ENCODE data around the gene CDH23.

Gene CDH23

DNA sequence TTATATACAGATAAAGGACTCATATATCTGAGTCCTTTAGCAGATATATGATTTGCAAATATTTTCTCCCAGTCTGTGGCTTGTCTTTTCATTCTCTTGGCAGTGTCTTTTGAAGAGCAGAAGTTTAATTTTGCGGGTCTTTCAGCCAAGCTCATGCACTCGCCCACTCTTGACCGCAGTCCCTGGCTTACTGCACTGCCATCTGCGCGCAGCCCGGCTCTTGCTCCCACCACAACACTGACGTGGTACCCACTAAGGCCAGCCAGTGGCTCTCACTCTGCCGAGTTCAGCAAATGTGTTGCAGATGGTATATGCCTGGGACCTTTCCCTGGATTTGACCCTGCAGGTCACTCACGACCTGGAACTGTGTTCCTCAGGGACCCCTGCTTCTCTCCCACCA, 74.3 kb downstream of the CDH23 start:
- no peak for DNase-seq

DNA sequence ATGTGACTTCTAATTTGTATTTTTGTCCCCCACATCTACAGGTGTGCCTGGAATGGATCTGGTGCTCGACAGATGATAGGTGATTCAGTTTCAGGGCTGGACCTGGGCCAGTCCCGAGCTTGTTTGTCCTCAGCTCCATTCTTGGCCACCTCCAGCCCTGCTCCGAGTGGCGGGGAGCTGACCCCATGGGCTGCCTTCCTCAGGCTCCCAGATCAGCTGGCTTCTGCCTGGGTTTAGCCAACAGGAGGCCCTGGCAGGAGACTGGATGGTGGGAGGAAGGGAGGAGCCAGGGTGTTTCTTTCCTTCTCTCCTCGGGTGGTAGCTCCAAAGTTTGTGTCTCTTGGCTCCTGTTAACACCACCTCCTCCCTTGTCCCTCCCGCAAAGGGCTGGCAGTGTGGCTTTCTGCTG, 75.2 kb downstream of the CDH23 start:
- DNase-seq: no peak

- no peak for DNase-seq
Measured at GRCh38 chr10:71472466-71472865, 75.7 kb downstream of the CDH23 start.

- no peak for DNase-seq
Measured at GRCh38 chr10:71472912-71473311, 76.2 kb downstream of the CDH23 start.

GRCh38 chr10:71473671-71474599, 77.2 kb downstream of the CDH23 start:
- no peak for DNase-seq

- DNase-seq: no peak
Measured at GRCh38 chr10:71474702-71475242, 78.1 kb downstream of the CDH23 start.

DNA sequence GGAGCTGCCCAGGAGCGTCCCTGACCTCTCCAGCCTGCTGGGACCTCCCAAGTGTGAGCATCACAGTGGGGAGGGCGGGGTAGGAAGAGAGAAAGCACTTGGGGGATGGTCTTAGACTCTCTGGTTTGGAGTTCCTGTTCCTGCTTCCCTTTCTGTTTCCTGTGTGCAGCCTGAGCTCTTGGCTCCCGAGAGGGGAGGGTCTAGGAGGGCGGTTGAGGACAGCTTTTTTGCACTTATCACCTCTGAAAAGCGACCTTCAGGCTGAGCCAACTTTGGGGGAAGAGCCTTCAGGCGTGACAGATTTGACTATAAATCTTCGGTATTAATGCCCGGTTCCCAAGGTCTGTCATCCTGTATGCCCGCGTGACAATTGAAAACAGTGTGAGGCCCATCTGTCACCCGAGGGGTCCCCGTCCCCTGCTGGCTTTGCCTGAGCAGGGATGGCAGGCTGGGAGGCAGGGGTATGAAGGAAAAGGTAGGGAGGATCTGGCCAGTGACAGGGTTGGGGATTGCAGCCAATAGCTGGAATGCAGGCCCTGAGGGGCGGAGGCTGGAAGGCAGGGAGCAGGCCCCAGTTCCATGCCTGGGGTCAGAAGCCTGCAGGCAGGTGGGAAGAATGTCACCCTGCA, 78.6 kb downstream of the CDH23 start:
- no peak for DNase-seq

- DNase-seq: peak; percentile 3
Measured at GRCh38 chr10:71476228-71477011, 79.7 kb downstream of the CDH23 start.

GRCh38 chr10:71478173-71478572, 81.5 kb downstream of the CDH23 start:
- no peak for DNase-seq

GRCh38 chr10:71478813-71479365, 82.2 kb downstream of the CDH23 start:
- DNase-seq: no peak

GRCh38 chr10:71479831-71480230, 83.1 kb downstream of the CDH23 start:
- DNase-seq: no peak

DNA sequence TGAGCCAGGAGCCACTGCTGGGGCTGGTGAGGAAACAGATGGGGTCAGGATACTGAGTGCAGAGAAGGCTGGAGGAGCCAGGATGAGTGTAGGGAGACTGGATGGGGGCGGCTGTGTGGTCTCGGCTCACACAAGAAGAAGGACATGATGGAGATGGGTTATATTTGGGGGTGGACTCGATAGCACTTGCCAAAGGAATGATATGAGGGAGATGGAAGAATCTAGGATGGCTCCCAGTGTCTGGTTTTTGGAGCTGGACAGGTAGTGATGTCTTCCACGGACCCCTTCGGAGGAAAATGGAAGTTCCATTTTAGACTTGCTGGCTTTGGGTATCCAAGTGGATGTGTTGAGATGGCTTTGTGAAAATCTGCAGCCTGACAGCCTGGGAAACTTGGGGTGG, 83.9 kb downstream of the CDH23 start:
- no peak for DNase-seq

GRCh38 chr10:71481746-71482410, 85.2 kb downstream of the CDH23 start:
- DNase-seq: no peak

GRCh38 chr10:71482620-71483019, 85.9 kb downstream of the CDH23 start:
- no peak for DNase-seq

GRCh38 chr10:71483135-71483534, 86.4 kb downstream of the CDH23 start:
- DNase-seq: no peak

- DNase-seq: no peak
Measured at GRCh38 chr10:71483885-71484751, 87.4 kb downstream of the CDH23 start.

DNA sequence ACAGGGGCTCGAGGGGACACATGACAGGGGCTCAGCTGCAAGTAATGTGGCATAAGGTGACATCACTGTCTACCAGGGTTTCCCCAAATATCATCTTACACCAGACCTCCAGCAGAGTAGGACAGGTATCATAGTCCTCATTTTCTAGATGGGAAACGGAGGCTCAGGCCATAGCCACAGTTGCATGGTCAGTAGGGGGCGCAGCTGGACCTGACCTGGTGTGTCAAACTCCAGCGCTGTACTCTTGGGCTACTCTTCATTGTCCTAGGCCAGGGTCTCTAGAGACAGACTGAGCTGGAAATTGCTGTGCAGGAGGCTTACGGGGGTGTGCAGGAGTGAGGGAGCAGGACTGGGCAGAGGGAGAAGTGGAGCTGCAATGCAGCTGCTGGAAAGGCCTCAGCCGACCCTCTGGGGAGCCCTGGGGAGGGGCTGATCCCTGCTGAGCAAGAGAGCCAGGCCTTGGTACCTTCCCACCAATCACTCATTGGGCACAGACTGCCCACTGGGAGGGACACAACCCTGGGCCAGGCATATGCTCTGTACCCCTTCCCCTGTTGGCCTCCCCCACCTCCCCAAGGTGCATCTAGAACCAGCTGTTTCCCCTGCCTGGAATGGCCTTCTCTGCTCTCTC, 89.9 kb downstream of the CDH23 start:
- peak; percentile 16 for DNase-seq

- no peak for DNase-seq
Measured at GRCh38 chr10:71487726-71488125, 91.0 kb downstream of the CDH23 start.

DNA sequence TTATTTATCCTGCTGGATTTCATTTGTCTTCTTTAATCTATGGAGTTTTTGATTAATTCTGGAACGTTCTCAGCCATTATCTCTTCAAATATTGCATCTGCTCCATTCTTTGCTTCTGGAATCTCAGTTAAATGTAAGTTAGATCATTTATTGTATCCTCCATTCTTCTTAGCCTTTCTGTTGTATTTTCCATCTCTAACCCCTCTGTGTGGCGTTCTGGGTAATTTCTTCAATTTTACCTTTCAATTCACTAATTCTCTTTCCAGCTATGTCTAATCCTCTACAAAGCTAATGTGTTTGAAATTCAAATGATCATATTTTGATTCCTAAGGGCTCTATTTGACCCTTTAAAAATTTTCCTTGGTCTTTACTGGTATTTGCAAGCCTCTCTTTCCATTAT, 92.4 kb downstream of the CDH23 start:
- DNase-seq: no peak

GRCh38 chr10:71492872-71493271, 96.2 kb downstream of the CDH23 start:
- no peak for DNase-seq

DNA sequence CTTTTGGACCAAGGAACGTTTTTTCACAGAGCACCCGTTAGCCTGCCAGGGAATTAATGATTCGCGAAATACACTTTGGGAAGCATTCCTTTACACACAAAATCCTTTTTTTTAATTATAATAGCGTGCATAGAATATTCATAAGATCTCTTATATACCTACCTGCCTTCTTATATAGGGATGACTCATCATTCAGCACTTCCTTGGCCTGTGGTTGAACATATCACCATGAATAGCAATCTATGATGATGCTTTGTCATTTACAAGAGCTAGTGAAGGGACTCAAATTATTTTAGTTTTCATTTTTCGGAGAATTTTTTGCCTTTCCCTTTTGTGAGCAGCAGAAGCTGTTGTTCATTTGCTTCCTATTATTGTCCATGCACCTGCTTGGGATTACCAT, 97.0 kb downstream of the CDH23 start:
- DNase-seq: no peak
